HepG2 (cell line): Measurements from ENCODE around the gene PMEPA1. TPM values are rescaled to one million over a fixed set of nuclear protein-coding genes. Genes with fewer than 3 reads are reported as not detected.

Source experiments
- ATAC-seq: fragments of 200-7000 bp; cut with Tn5 transposase; 3 replicates; pipeline ENCODE4 v1.9.1; 2020; ENCODE audit warnings: mild to moderate bottlenecking, moderate library complexity
- BruUV-seq: library from RNA; stranded (reverse); fragments of 400-500 nt; replicated peaks from 2 replicates; lab custom pipeline; 2021; lab: Mats Ljungman, UMichigan
- CTCF ChIA-PET: fragments of 300-600 bp; formaldehyde crosslinking; extraction: SDS; loops from one replicate; lab custom pipeline; 2021; ENCODE audit warnings: low total read pairs, inconsistent platforms, low intra/inter-chr PET ratio; lab: Yijun Ruan, JAX
- POLR2A ChIA-PET: fragments of 350-600 bp; sonication (Branson Sonifier 250); formaldehyde crosslinking; loops from one replicate; lab custom pipeline; 2020; ENCODE audit warnings: antibody characterized with exemption, inconsistent platforms; lab: Yijun Ruan, JAX
- DNase-seq: peaks from one replicate; pipeline ENCODE4 v3.0.0-alpha.2; 2015; ENCODE audit warnings: low spot score
- FAIRE-seq: peaks from 3 replicates; lab custom pipeline; 2011; peaks lifted over from hg19 to GRCh38; lab: Jason Lieb, UNC
- H2AFZ ChIP-seq: one replicate; pipeline ENCODE4 v1.6.1; 2011; ENCODE audit warnings: low read length, inconsistent platforms
- H3K27ac ChIP-seq: fragments of 300-600 bp; 3 replicates; pipeline ENCODE4 v1.8.0; 2011; ENCODE audit warnings: mixed run types, mild to moderate bottlenecking, mixed read lengths, low read length, inconsistent platforms; ENCODE audit not compliant: insufficient read depth; ENCODE audit errors: extremely low read length
- H3K27me3 ChIP-seq, 2 experiments: fragments of 200-600 bp in 1 of 2; 2 replicates in 1 of 2; 3 replicates in 1 of 2; pipeline versions ENCODE4 v1.6.0 to v1.8.0; 2011; ENCODE audit warnings: low read length in 2 of 2, mild to moderate bottlenecking in 2 of 2, moderate library complexity in 2 of 2, inconsistent platforms in 1 of 2; ENCODE audit not compliant: insufficient read depth in 2 of 2, control insufficient read depth in 1 of 2
- H3K36me3 ChIP-seq, 2 experiments: fragments of 200-600 bp in 1 of 2; replicated peaks in 1 of 2; 2 replicates in 1 of 2; 3 replicates in 1 of 2; pipeline versions ENCODE4 v1.5.1 to v1.8.0; 2011; ENCODE audit warnings: low read length in 2 of 2, inconsistent platforms in 1 of 2; ENCODE audit not compliant: insufficient read depth in 2 of 2, control insufficient read depth in 1 of 2
- H3K4me1 ChIP-seq: 2 replicates; pipeline ENCODE4 v1.5.1; 2012; ENCODE audit warnings: low read length, inconsistent platforms; ENCODE audit not compliant: insufficient read depth
- H3K4me2 ChIP-seq: 2 replicates; pipeline ENCODE4 v1.6.0; 2011; ENCODE audit warnings: low read depth, low read length, inconsistent platforms
- H3K4me3 ChIP-seq, 3 experiments: fragments of 200-600 bp in 1 of 3; sonication (generic), shearing (Covaris generic) in 1 of 3; replicated peaks in 1 of 3; 2 replicates each; pipeline ENCODE4 v1.5.1; 2011 to 2016; ENCODE audit warnings: low read length in 3 of 3, inconsistent platforms in 2 of 3, low read depth in 2 of 3, mild to moderate bottlenecking in 2 of 3, control low read depth in 1 of 3, mixed read lengths in 1 of 3; ENCODE audit not compliant: insufficient read depth in 1 of 3
- H3K79me2 ChIP-seq: one replicate; pipeline ENCODE4 v1.6.1; 2011; ENCODE audit warnings: low read length, inconsistent platforms; ENCODE audit not compliant: insufficient read depth
- H3K9ac ChIP-seq: 2 replicates; pipeline ENCODE4 v1.6.0; 2011; ENCODE audit warnings: mild to moderate bottlenecking, low read depth, low read length, inconsistent platforms; ENCODE audit not compliant: insufficient read depth
- H3K9me3 ChIP-seq: 2 replicates; pipeline ENCODE4 v1.5.1; 2012; ENCODE audit warnings: mild to moderate bottlenecking, low read length
- H4K20me1 ChIP-seq: 2 replicates; pipeline ENCODE4 v1.6.0; 2011; ENCODE audit warnings: inconsistent platforms, mild to moderate bottlenecking, low read length, moderate library complexity; ENCODE audit not compliant: insufficient read depth
- EHMT2 ChIP-seq: fragments of 200-600 bp; sonication (generic); IDR thresholded peaks from 2 replicates; pipeline ENCODE4 v1.7.0; 2017; ENCODE audit warnings: antibody characterized with exemption, low read depth, low read length, borderline replicate concordance
- KLF6 ChIP-seq: IDR thresholded peaks from 2 replicates; pipeline ENCODE4 v1.8.0; 2016; ENCODE audit warnings: missing biosample characterization, missing genetic modification reagents
- ZBTB8A ChIP-seq: sonication (generic); formaldehyde crosslinking; IDR thresholded peaks from 2 replicates; pipeline ENCODE4 v1.4.0; 2020; ENCODE audit warnings: mild to moderate bottlenecking, low read depth, missing genetic modification reagents, borderline replicate concordance
- ZKSCAN8 ChIP-seq: IDR thresholded peaks from 2 replicates; pipeline ENCODE4 v1.6.1; 2016; ENCODE audit warnings: borderline replicate concordance, missing genetic modification reagents, missing compliant biosample characterization
- WGBS: methylation state at CpG from one replicate; pipeline ENCODE4 v1.1.6; 2017; ENCODE audit warnings: low lambda C conversion rate; 5-methylcytosine and 5-hydroxymethylcytosine counted together
- in situ Hi-C: cut with HindIII; loops from 2 replicates; pipeline ENCODE4 v1.10.0; 2017; ENCODE audit warnings: low pct_unique_long_range_greater_than_20kb; ENCODE audit not compliant: extremely low pct_ligation_motif_present
- intact Hi-C: fragments of 100-400 bp; cut with micrococcal nuclease; formaldehyde crosslinking; loops from one replicate; pipeline ENCODE4 v1.10.0; 2022; ENCODE audit not compliant: unreplicated experiment
- polyA plus RNA-seq, 8 experiments: library from polyadenylated mRNA; depleted of rRNA in 3 of 8; stranded (reverse) in 7 of 8; unstranded in 1 of 8; fragments of >200 nt; fragmentation: Illumina TruSeq in 4 of 8; extraction: Trizol in 4 of 8; gene quantifications; 2 replicates each; pipeline versions ENCODE4 v1.2.1 to v1.2.3, GENCODE V29; 2011 to 2016; ENCODE audit warnings: low read depth in 4 of 8, missing spikeins in 1 of 8, mixed read lengths in 1 of 8; ENCODE audit not compliant: insufficient read depth in 1 of 8
- total RNA-seq, 5 experiments: library from RNA; depleted of rRNA; stranded (reverse); fragments of >200 nt; fragmentation: Illumina TruSeq; extraction: Trizol; gene quantifications; 2 replicates each; pipeline ENCODE4 v1.2.3, GENCODE V29; 2016; ENCODE audit warnings: low read depth in 1 of 5
- TF ChIP-seq, protein P1 (sequence below): sonication (generic); formaldehyde crosslinking; IDR thresholded peaks from 2 replicates; pipeline ENCODE4 v1.4.0; 2020; ENCODE audit warnings: missing genetic modification reagents

Gene PMEPA1
- total and polyA plus RNA-seq, 2 of the 13 experiments (the other 11 are each of a cell fraction or from before 2014, with no cell fraction given): not detected

DNA sequence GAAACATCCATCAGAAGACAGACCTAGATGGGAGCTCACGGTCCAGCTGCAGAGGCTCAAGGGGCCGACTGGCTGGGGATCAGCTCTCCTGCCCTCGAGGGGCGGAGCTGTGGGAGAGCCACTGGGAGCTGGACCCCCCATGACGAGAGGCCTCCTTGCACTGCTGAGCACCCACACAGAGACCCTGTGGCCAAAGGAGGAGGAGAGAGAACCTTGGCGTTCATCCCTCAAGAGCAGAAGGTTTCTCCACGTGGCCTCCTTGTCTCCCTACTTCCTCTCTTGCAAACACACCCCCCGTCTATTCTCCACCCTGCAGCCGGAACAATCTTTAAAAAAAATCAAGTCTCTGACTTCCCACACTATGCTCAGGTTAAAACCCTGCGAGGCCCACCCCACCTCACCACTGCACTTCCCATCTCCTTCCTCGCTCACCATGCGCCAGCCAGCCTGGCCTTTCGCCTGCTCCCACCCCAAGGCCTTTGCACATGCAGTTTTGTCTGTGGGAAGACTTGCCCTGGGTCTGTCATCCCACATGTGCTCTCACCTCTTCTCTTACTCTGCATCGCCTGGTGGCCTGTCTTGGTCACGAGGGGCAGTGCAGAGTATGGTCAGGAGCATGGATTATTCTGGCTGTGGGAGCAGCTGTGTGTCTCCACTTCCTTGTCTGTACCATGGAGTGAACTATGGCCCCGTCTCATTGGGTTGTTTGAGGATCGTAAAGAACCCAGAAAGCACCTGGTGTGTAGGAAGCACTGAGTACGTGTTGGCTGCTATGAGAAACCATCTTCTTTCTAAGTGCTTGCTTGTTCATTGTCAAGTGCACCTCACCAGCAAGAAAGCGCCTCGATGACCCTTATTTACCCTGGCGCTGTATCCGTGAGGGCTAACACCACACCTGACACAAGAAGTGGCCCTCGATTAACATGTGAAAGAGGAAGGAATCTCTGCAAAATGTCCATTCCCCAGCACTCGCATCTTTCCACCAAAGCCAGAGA lies 32.9 kb downstream of the PMEPA1 start:
- Histone ChIP-seq H3K4me3 (no peak overlapping the region), H3K9ac (no peak overlapping the region), H3K4me1 (no peaks in the 10 kb centered on the region), H3K27me3 (peaks cover 8 to 100% of the 10 kb centered on the region in 2 experiments), H3K4me2 (no peak overlapping the region), H4K20me1 (no peaks in the 10 kb centered on the region; the same call in 1 of the 2 replicates), H2AFZ (no peak overlapping the region), H3K9me3 (no peaks in the 10 kb centered on the region), H3K79me2 (no peaks in the 10 kb centered on the region), H3K36me3 (no peaks in the 10 kb centered on the region), H3K27ac (no peak overlapping the region)
- TF ChIP-seq, protein P1, sequence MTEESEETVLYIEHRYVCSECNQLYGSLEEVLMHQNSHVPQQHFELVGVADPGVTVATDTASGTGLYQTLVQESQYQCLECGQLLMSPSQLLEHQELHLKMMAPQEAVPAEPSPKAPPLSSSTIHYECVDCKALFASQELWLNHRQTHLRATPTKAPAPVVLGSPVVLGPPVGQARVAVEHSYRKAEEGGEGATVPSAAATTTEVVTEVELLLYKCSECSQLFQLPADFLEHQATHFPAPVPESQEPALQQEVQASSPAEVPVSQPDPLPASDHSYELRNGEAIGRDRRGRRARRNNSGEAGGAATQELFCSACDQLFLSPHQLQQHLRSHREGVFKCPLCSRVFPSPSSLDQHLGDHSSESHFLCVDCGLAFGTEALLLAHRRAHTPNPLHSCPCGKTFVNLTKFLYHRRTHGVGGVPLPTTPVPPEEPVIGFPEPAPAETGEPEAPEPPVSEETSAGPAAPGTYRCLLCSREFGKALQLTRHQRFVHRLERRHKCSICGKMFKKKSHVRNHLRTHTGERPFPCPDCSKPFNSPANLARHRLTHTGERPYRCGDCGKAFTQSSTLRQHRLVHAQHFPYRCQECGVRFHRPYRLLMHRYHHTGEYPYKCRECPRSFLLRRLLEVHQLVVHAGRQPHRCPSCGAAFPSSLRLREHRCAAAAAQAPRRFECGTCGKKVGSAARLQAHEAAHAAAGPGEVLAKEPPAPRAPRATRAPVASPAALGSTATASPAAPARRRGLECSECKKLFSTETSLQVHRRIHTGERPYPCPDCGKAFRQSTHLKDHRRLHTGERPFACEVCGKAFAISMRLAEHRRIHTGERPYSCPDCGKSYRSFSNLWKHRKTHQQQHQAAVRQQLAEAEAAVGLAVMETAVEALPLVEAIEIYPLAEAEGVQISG (CRISPR knock-in tag): no peak
- TF ChIP-seq EHMT2 (no peak), KLF6 (CRISPR knock-in tag) (no peak), ZKSCAN8 (no peak), ZBTB8A (CRISPR knock-in tag) (no peak)
- ATAC-seq: no peak
- DNase-seq: no peak
- in situ Hi-C loops: no loop called here
- BruUV-seq: no TSS peak
- intact Hi-C loops: no loop called here
- POLR2A ChIA-PET: no interaction called here
- CTCF ChIA-PET: no interaction called here
- 31% methylated on average over 24 of the region's 24 CpGs for WGBS
- FAIRE-seq: no peak
